ENCODE results near the gene CD22.

Gene CD22

GRCh38 chr19:35296644-35297514 lies 32.1 kb upstream of the CD22 start:
- no peak overlapping the region for H2AFZ ChIP-seq (ENCODE audit: low read length)

GRCh38 chr19:35297515-35297848 lies 31.5 kb upstream of the CD22 start:
- Histone ChIP-seq H3K9me2 (replicated peaks; ENCODE audit: low read depth, low read length) (no peaks in the 10 kb centered on the region), H3K9ac (ENCODE audit: low read depth, low read length, poor library complexity, severe bottlenecking) (no peak overlapping the region), H3K4me1 (ENCODE audit: insufficient read depth, low read length, poor library complexity, severe bottlenecking) (no peaks in the 10 kb centered on the region), H2AFZ (ENCODE audit: low read length) (no peak overlapping the region), H3K4me2 (ENCODE audit: low read depth, low read length, poor library complexity, severe bottlenecking) (no peak overlapping the region), H3K27me3 (ENCODE audit: insufficient read depth, low read length, poor library complexity, severe bottlenecking) (no peaks in the 10 kb centered on the region), H3K4me3 (ENCODE audit: low read length, poor library complexity, severe bottlenecking) (no peak overlapping the region), H3K9me3 (ENCODE audit: insufficient read depth, low read depth, low read length) (no peaks in the 10 kb centered on the region), H3K79me2 (ENCODE audit: insufficient read depth, low read length) (no peaks in the 10 kb centered on the region), H3K36me3 (ENCODE audit: insufficient read depth, low read length) (no peaks in the 10 kb centered on the region), H4K20me1 (ENCODE audit: insufficient read depth, low read length, poor library complexity, severe bottlenecking) (no peaks in the 10 kb centered on the region), H3F3A (ENCODE audit: low read depth) (no peaks in the 10 kb centered on the region)
- TF ChIP-seq CTCF (conservative IDR thresholded peaks at IDR 0.05; ENCODE audit: low read length) (no peak), EZH2phosphoT487 (IDR thresholded peaks at IDR 0.05; ENCODE audit: borderline replicate concordance) (no peak)

More at GRCh38 chr19:35296644-35297514, 32.1 kb upstream of the CD22 start:
- Histone ChIP-seq H3K27me3 (ENCODE audit: insufficient read depth, low read length, poor library complexity, severe bottlenecking) (no peaks in the 10 kb centered on the region), H3K4me1 (ENCODE audit: insufficient read depth, low read length, poor library complexity, severe bottlenecking) (no peaks in the 10 kb centered on the region), H3K9me3 (ENCODE audit: insufficient read depth, low read depth, low read length) (no peaks in the 10 kb centered on the region), H3K36me3 (ENCODE audit: insufficient read depth, low read length) (no peaks in the 10 kb centered on the region), H3K9me2 (replicated peaks; ENCODE audit: low read depth, low read length) (no peaks in the 10 kb centered on the region), H4K20me1 (ENCODE audit: insufficient read depth, low read length, poor library complexity, severe bottlenecking) (no peaks in the 10 kb centered on the region), H3K9ac (ENCODE audit: low read depth, low read length, poor library complexity, severe bottlenecking) (no peak overlapping the region), H3K79me2 (ENCODE audit: insufficient read depth, low read length) (no peaks in the 10 kb centered on the region), H3K4me2 (ENCODE audit: low read depth, low read length, poor library complexity, severe bottlenecking) (no peak overlapping the region), H3K4me3 (ENCODE audit: low read length, poor library complexity, severe bottlenecking) (no peak overlapping the region), H3F3A (ENCODE audit: low read depth) (no peaks in the 10 kb centered on the region)
- TF ChIP-seq EZH2phosphoT487 (IDR thresholded peaks at IDR 0.05; ENCODE audit: borderline replicate concordance) (no peak), CTCF (conservative IDR thresholded peaks at IDR 0.05; ENCODE audit: low read length) (no peak)

GRCh38 chr19:35297922-35298321 lies 31.1 kb upstream of the CD22 start:
- Histone ChIP-seq H3K4me2 (ENCODE audit: low read depth, low read length, poor library complexity, severe bottlenecking) (no peak overlapping the region), H3K4me1 (ENCODE audit: insufficient read depth, low read length, poor library complexity, severe bottlenecking) (no peaks in the 10 kb centered on the region), H3K36me3 (ENCODE audit: insufficient read depth, low read length) (no peaks in the 10 kb centered on the region), H3K4me3 (ENCODE audit: low read length, poor library complexity, severe bottlenecking) (no peak overlapping the region), H3K9me3 (ENCODE audit: insufficient read depth, low read depth, low read length) (no peaks in the 10 kb centered on the region), H4K20me1 (ENCODE audit: insufficient read depth, low read length, poor library complexity, severe bottlenecking) (no peaks in the 10 kb centered on the region), H3F3A (ENCODE audit: low read depth) (no peaks in the 10 kb centered on the region), H2AFZ (ENCODE audit: low read length) (no peak overlapping the region), H3K79me2 (ENCODE audit: insufficient read depth, low read length) (no peaks in the 10 kb centered on the region), H3K9me2 (replicated peaks; ENCODE audit: low read depth, low read length) (no peaks in the 10 kb centered on the region), H3K27me3 (ENCODE audit: insufficient read depth, low read length, poor library complexity, severe bottlenecking) (no peaks in the 10 kb centered on the region), H3K9ac (ENCODE audit: low read depth, low read length, poor library complexity, severe bottlenecking) (no peak overlapping the region)
- TF ChIP-seq CTCF (conservative IDR thresholded peaks at IDR 0.05; ENCODE audit: low read length) (no peak), EZH2phosphoT487 (IDR thresholded peaks at IDR 0.05; ENCODE audit: borderline replicate concordance) (no peak)
